ENCODE results near the gene LAPTM5.

Gene LAPTM5

GRCh38 chr1:30741239-30741894 lies 16.2 kb downstream of the LAPTM5 start:
- no peak for DNase-seq

GRCh38 chr1:30740251-30741238 lies 17.0 kb downstream of the LAPTM5 start:
- no peak for DNase-seq

GRCh38 chr1:30739601-30740000 lies 18.0 kb downstream of the LAPTM5 start:
- no peak for DNase-seq

GRCh38 chr1:30738715-30739559 lies 18.6 kb downstream of the LAPTM5 start:
- no peak for DNase-seq

GRCh38 chr1:30738040-30738714 lies 19.4 kb downstream of the LAPTM5 start:
- no peak for DNase-seq

GRCh38 chr1:30737357-30738039 lies 20.1 kb downstream of the LAPTM5 start:
- DNase-seq = no peak

- no peak for DNase-seq
Observed at GRCh38 chr1:30735668-30736498, 21.7 kb downstream of the LAPTM5 start.

GRCh38 chr1:30735124-30735523 lies 22.4 kb downstream of the LAPTM5 start:
- no peak for DNase-seq

- no peak for DNase-seq
Observed at GRCh38 chr1:30734580-30734979, 23.0 kb downstream of the LAPTM5 start.

- DNase-seq = no peak
Observed at GRCh38 chr1:30734106-30734505, 23.5 kb downstream of the LAPTM5 start.

- DNase-seq = no peak
Observed at GRCh38 chr1:30733493-30733892, 24.1 kb downstream of the LAPTM5 start.

- DNase-seq = no peak
Observed at GRCh38 chr1:30732277-30732996, 25.1 kb downstream of the LAPTM5 start.

- no peak for DNase-seq
Observed at GRCh38 chr1:30731806-30732276, 25.7 kb downstream of the LAPTM5 start.

GRCh38 chr1:30731109-30731805 lies 26.3 kb downstream of the LAPTM5 start:
- DNase-seq = no peak

- no peak for DNase-seq
Observed at GRCh38 chr1:30730346-30731108, 27.0 kb downstream of the LAPTM5 start.

- no peak for DNase-seq
Observed at GRCh38 chr1:30729901-30730300, 27.7 kb downstream of the LAPTM5 start.

- DNase-seq = no peak
Observed at GRCh38 chr1:30728832-30729638, 28.5 kb downstream of the LAPTM5 start.

- DNase-seq = no peak
Observed at GRCh38 chr1:30728340-30728739, 29.2 kb downstream of the LAPTM5 start.
